Measurements from ENCODE around the gene SLIT1.

The SLIT1 gene

GRCh38 chr10:97199152-97199551 lies 13.4 kb upstream of the SLIT1 start:
- no peak for FAIRE-seq

- no peak for FAIRE-seq
These were observed 11.3 kb upstream of the SLIT1 start for GRCh38 chr10:97197030-97197500.

GRCh38 chr10:97196223-97197029 lies 10.7 kb upstream of the SLIT1 start:
- no peak for FAIRE-seq

- no peak for FAIRE-seq
These were observed 10.0 kb upstream of the SLIT1 start for GRCh38 chr10:97195706-97196222.

DNA sequence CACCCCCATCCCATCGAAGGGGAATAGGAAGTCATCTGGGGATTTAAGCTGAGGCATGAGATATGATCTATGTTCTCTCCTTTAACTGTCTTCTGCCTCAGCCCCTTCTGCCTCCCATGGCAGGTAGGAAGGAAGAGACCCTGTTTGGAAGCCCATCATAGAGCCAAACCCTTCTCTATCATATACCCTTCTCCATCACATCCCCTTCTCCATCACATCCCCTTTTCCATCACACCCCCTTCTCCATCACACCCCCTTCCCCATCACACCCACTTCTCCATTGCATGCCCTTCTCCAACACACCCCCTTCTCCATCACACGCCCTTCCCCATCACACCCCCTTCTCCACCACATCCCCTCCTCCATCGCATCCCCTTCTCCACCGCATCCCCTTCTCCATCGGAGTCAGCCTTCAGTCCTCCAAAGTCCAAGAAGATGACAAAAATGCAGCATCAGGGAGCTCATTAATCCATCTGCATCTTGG lies 7.2 kb upstream of the SLIT1 start:
- FAIRE-seq, result no peak

GRCh38 chr10:97190450-97190849 lies 4.7 kb upstream of the SLIT1 start:
- FAIRE-seq, result no peak

DNA sequence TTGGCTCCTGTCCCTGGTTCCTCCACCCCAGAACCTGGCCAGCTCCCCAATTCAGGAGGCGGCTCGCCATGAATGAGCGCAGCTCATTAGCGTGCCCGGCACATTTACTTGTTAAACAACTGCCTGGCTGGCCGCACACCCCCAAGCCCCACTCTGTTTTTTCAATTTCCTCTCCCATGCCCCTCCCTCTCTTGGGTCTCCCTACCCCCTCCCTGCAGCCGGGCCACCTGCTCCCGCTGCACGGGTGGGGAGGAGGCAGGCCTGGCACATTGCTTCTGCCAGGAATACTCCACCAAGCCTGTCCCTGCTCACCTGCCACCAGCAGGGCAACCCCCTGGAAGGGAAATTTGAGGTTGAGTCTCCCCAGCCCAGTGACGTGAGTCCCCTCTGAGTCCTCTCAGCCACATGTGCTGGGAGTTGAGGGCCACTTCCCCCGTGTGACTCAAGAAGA lies 2.5 kb upstream of the SLIT1 start:
- no peak for FAIRE-seq

DNA sequence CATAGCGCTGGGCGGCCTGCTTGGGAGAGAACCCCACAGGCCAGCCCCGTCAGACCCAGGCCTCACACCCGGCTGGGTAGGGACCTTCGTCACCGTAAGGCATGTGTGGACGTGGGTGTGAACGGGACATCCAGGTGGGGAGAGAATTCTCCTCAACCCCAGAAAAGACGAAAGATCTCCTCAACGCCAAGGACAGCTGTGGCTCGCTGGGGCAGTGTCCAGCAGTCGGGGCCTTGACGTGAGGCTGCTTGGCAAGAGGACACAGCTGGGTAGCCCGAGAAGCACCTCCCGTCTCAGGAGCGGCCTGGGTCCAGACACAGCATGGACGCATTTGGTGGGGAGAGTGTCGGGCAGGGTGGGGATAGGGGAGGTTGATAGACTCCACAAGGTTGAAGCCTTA lies 1.2 kb upstream of the SLIT1 start:
- FAIRE-seq, result no peak

DNA sequence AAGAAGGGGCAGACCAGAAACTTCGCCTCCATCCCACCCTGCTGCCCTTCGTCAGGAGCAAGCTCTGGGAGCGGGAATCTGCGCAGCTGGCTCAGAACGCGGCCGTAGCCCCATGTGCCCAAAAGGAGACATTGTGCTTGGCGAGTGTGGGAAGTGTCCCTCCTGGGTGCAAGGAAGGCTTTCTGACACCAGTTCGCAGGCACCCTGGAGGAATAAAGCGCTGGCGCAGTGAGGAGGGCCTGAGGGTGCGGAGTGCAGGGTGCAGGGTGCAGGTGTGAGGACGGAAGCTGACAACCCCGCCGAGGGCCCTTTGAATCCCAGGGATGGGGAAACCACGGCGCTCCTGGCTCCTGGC lies 811 bp downstream of the SLIT1 start:
- FAIRE-seq, result no peak

DNA sequence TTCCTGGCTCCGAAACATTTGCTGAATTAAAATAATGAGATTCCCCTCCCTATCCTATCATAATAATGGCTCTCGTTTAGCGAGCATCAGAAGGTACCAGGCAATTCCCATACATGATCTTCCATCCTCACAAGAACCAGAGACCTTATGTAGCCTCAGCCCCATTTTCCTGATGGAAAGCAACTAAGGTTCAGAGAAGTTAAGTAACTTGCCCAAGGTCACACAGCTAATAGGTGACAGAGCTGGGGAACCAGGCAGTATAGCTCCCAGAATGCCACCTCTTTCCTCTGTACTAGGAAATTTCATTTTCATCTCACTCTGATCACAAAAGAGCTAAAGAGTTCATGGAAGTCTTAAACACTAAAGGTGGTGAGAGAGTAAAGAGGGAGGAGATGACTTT lies 2.4 kb downstream of the SLIT1 start:
- no peak for FAIRE-seq

DNA sequence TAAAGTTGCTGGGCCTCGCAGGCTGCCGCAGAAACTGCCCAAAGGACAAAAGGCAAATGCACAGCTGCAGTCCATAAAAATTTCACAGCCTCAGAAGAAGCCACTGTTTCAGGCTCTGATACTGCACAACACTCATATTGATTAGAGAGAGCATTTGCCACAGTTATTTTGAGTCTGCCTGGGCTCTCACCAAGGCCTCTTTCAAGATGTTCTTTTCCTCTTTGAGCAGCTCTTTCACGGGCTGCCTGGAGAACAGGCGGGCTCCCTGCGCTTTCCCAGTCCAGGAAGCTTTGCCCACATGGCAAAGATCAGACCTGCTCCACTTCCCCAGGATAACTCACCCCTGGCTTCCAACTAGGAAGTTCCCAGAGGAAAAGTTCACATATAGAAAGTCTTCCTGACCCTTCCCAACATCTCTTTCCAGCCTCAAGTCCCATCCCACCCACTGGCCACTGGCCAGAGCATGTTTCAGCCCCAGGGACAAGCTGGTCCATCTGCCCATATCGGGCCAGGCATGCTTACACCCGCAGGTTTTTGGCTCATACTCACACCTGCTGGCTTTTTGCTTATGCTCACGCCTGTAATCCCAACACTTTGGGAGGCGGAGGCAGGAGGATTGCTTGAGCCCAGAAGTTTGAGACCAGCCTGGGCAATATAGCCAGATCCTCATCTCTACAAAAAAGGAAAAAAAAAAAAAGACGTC lies 3.3 kb downstream of the SLIT1 start:
- FAIRE-seq, result no peak

GRCh38 chr10:97180986-97181385 lies 4.8 kb downstream of the SLIT1 start:
- no peak for FAIRE-seq

DNA sequence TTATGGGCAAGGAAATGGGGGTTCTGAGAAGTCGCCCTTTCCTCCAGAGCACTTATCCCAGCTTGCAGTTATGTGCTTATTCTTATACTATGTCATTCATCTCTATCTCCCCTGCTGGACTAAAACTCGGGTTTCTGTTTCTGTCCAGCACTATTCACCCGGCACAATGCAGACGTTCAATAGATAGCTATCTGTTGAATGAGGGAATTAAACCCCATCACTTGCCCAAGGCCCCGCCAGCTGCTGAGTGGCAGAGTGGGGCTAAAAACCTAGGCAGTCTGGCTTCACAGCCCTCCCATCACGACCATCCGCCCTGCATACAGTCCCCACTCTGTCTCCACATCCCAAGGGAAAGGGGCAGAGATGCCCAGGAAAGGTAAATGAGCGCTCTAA lies 5.4 kb downstream of the SLIT1 start:
- FAIRE-seq, result no peak

DNA sequence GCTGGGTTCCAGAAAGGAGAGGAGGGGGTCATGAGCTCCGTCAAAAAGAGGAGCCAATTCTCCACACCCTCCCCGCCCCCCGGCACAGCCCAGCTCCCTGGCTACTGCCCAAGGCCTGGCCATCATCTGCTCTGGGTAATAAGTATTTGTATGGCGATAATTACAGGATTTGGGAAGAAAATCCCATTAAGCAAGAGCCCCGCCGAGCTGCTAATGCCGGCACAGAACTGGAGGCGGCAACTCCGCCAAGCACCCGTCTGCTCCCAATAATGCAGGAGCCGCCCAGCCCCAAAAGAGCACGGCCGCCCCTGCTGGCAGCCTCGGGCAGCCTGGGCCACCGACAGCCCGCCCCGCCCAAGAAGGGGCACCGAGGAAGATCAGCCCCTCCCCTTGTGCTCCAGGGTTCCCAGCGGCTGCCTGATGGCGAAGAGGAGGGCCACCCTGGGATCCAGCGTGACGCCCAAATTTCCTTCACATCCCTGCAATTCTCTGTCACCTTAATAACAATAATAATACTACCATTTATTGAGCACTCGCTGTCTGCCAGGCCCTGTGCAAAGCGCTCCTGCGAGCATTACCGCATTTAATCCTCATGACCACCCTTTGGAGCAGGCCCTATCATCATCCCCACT lies 5.9 kb downstream of the SLIT1 start:
- no peak for FAIRE-seq

DNA sequence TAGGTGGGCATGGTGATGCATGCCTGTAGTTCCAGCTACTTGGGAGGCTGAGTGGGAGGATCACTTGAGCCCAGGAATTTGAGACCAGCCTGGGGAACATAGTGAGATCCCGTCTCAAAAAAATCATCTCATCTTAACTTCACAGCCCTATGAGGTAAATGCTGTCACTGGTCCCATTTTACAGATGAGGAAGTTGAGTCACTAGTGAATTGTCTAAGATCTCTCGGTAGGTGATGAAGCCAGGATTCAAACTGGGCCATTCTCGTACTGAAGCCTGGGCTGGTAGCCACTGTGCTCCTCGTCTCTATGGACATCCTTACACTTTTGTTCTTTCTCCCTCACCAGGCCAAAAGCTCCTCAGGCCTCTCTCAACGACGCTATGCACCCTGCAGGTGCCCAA lies 6.4 kb downstream of the SLIT1 start:
- no peak for FAIRE-seq

DNA sequence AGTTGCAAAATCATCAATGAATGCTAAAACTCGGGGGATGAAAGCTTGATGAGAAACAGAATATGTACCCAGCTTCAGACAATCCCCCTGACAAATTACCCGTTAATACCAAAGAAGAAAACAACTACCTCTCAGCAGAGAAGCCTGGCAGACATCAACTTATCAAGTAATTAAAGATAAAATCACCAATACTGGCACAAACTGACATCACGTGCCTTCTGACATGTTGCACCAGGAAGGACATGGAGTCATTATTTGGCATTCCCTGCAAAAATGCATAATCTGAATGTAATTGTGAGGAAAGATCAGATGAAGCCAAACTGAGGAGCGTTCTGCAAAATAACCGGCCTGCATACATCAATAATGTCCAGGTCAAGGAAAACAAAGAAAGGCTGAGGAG lies 7.7 kb downstream of the SLIT1 start:
- no peak for FAIRE-seq

DNA sequence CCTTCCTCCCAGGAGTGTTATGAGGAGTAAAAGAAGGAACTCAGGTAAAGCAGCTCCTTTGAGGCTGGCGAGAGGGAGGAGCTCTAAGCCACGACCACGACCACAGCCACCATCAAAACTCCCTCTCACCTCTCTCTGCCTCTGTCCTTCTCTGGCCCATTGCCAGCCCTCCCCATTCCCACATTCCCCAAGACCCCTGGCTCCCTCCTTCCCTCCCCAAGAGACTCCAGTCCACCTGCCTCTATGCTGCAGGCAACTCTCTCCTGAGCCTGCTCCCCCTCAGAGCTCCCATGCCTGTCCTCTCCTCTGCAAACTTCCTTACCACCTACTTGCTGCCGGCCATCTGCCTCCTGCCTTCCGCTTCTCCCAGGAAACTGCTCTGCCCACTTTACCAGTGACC lies 9.5 kb downstream of the SLIT1 start:
- FAIRE-seq, result no peak

DNA sequence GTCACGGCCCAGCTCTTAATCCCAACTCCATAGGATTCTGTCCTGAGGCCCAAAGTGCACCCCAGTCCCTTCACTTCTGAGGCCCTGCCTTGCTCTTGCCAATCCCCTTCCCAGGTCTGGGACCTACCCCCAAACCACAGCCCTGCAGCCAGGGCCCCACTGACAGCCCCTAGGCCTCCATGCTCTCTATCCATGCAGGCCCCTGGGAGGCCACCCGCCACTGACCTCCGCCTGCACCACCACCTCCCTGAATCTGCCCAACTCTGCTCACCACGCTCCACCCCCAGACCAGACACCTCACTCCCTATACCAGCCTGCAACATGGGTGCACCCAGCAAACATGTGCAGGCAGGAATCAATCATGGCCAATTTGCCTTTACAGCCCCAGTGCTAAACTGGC lies 10.2 kb downstream of the SLIT1 start:
- no peak for FAIRE-seq

DNA sequence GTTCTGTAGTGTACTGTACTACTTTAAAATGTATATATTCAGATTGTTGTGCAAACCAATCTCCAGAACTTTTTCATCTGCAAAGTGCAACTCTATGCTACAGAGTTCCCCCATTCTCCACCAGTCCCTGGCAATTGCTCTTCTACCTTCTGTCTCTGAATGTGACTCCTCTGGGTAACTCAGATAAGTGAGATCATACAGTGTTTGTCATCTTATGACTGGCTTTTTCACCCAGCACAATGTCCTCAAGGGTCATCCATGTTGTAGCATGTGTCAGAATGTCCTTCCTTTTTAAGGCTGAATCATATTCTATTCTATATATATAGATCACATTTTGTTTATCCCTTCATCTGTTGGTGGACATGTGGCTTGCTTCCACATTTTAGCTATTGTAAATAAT lies 10.8 kb downstream of the SLIT1 start:
- no peak for FAIRE-seq

DNA sequence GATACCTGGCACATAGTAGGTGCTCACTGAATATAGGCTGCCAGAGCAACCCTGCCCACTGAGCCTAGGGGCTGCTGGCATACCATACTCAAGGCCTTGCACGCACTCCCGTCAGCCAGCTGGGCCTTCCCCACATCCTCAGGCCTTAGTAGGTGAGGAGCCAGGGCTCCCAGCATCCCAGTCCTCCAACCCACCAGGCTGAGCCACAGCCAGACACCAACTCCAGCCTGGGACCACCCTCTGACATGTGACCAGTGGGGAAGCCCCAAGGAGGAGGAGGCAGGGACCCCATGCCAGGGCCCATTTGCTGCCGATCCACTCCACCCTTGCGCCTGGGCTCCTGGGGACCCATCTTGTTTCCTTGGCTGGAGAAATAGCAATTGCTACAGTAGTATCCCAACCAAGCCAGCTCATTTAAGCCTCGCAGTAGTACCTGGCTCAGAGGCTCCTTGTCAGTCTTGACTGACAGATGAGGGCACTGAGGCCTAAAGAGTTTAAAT lies 11.4 kb downstream of the SLIT1 start:
- no peak for FAIRE-seq

- no peak for FAIRE-seq
These were observed 12.7 kb downstream of the SLIT1 start for GRCh38 chr10:97173036-97173435.

GRCh38 chr10:97171001-97171400 lies 14.8 kb downstream of the SLIT1 start:
- no peak for FAIRE-seq

Data from endometrium (tissue), 2 donors.